ENCODE measurements around the gene TTLL10.

TTLL10 gene

DNA sequence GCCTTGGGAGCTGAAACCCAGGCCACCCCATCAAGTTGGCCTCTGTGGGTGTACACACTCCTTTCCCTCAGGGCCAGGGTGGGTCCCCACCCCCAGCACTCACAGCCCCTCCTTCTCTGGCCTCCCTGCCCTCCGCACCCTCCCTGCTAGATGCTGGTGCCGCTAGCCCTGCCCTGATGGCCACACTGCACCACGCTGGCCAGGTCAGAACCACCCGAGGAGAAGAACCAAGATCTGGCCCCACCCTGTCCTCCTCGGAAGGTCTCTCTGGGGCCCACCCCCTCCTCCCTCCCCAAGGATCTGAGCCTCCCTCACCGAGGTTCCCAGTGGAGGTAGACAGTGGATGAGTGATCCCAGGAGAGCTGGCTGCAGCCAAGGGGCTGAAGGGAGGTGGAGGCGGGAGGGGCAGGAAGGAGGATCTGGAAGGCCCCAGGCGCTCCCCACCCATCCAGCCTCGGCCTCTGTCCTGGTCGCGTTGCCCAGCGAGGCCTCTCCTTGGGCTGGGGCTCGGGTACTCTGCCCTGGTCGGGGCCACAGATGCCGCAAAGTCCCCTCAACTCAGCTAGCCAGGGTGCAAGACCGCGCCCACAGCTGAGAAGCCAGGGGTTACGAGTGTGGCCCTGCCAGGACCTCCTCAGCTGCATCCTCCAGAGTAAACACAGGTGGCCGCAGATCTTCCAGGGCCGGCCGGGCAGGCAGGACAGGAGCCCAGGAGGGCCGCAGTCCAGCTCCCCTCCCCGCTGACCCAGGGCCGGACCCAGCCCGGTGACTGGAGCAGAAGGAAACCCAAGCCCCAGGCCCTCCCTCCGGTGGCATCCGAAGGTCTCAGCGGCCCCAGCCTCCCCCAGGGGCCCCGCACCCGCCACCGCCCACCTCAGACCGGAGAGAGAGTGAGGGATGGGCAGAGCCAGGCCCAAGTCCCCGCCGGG lies 63.5 kb downstream of the TTLL10 start:
- DNase-seq (ENCODE audit: low read depth), result no peak

DNA sequence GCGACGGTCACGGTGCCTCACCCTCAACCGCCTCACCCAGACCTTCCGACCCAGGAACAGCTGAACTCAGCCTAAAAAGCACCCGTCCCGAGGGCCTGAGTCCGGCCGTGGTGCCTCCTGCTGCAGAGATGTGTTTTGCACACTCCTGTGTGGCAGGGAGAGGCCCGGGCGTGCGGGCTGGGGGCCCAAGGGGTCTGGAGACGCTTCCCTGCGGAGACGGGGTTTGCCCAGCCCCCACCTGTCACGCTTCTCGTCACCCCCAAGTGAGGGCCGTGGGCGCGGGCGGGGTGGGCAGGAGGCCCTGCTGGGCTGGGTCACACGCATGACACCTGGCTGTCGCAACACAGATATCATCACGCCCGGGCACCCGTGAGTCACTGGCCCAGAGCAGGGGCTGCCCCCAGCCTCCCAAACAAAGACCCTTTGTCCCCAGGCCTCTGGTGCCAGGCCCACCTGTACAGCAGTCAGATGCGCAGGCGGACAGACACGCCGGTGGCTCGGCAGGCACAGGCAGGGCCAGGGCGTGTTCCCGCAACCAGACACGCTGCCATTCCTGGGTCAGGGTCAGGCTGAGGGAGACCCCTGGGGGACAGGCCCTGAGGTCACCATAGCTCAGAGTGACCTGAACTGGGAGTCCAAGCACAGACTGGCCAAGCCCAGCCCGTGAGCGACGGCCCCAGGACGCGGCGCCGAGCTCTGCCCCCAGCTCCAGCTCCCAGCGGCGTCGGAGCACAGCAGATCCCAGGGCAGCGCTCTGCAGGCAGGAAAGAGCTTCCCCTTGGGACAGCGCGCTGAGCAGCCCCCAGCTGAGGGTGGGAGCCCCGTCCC lies 64.4 kb downstream of the TTLL10 start:
- no peak for DNase-seq (ENCODE audit: low read depth)

DNA sequence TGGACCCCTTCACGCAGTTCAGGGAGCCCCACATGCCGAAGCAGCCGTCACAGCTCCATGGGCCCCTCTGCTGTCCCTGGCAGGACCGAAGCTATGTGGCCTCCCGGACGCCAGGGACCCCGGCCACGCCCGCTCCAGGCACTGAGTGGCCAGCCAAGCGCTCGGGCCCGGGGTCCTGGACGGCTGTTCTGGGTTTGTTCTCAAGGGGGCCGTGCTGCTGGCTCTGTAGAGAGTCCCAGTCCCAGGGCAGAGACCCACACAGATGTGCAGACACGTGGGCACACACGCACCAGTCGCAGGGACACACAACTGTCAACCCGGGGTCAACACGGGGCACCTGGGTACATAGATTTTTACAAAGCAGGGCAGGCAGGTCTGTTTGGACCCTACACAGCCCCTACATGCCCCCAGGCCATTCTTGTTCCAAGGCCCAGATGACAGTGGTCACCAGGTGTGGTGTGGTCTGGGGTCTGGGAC lies 65.1 kb downstream of the TTLL10 start:
- no peak for DNase-seq (ENCODE audit: low read depth)

DNA sequence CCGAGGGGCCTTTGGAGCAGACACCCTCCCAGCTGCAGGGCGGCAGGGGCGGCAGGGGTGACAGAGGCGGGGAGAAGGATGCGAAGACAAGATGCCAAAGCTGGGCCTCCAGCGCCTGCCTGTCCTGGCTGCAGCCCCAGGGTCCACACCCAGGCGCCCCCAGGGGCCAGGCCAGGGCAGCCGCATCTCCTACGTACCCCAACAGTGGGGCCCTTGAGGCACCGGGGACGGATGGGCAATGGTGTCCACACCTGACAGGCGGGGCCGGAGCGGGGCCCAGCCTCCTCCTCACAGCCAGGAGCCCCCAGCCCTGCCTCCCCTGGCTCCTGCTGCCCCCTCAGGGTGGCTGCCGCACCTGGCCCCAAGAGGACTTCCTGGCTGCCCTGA lies 65.5 kb downstream of the TTLL10 start:
- DNase-seq (ENCODE audit: low read depth), result no peak

DNA sequence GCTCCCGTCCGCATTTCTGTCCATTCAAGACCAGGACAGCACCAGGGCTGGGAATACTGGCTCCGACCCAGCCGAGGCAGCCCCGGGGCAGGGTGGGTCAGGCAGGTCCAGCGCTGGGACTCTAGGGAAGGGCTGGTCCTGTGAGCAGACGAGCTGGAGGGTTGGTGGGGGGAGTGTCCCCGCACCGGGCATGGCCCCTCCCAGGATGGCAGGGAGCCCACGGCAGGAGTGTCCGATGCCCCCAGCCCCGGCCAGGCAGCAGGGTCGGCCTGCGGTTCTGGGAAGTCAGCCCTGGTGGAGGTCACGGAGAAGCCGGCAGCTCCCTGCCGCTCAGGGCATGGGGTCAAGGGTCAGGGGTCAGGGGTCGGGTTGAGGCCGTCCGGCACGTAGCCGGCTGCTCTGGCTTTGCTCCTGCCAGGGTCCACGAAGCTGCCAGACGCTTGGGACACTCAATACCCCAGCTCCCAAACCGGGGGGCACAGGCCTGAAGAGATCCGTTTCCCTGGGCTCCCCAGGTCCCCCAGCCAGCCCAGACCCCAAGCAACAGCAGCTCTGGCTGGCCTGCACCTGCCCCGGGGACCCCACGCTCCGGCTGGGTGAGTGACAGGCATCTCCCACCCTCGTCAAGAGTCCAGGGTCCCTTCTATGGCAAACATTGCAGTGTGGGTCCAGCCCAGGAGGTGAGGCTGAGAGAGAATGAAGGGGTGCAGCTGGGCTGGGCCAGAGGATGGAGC lies 66.1 kb downstream of the TTLL10 start:
- DNase-seq (ENCODE audit: low read depth), result no peak

DNA sequence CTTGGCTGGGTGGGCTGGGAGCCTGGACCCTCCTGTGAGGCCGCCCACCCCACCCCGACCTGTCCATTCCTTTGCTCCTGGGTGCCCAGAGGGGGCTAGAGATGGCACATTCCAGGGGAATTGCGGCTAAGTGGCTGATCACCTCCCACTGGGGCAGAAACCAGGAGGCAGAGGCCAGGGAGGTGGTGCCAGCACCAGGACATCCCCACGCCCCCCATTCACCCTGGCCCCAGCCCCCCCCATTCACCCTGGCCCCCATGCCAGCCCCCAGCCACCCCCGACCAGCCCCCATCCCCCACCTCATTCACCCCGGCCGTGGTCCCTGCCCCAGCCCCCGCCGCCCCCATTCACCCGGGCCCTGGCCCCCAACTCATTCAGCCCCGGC lies 66.7 kb downstream of the TTLL10 start:
- DNase-seq (ENCODE audit: low read depth), result no peak

DNA sequence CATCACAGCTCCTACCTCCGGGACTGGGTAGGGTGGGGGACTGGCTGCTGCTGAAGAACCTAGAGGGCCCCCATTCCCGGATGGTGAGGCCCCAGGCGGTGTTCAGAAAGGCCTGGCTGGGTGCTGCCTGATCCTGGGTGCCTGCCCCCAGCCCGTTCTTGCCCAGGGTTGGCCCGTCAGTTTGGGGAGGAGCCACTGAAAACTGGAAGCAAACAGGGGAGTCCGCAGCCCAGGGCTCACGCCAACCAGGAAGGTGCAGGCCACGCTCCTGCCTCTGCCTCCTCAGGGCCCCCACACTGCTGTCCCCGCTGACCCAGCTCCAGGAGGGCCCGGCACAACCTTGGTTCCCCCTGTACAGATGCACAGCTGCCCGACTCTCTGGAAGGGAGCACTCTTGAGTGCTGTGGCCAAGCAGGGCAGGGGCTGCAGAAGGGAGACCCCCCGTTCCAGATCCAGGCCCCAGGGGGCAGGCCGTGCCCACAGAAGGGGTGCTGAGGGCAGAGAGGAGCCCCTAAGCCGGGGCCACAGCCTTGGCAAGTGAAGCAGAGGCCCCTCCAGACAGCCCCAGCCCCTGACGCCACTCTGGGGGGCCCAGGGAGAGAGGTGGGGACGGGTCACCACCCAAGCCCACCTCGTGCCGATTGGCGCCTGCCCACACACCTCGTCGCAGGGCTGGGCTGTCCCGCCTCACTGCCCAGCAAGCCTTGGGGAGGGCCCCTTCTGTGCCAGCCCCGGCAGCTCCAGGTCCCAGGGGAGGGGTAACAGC lies 67.3 kb downstream of the TTLL10 start:
- DNase-seq (ENCODE audit: low read depth), result no peak

DNA sequence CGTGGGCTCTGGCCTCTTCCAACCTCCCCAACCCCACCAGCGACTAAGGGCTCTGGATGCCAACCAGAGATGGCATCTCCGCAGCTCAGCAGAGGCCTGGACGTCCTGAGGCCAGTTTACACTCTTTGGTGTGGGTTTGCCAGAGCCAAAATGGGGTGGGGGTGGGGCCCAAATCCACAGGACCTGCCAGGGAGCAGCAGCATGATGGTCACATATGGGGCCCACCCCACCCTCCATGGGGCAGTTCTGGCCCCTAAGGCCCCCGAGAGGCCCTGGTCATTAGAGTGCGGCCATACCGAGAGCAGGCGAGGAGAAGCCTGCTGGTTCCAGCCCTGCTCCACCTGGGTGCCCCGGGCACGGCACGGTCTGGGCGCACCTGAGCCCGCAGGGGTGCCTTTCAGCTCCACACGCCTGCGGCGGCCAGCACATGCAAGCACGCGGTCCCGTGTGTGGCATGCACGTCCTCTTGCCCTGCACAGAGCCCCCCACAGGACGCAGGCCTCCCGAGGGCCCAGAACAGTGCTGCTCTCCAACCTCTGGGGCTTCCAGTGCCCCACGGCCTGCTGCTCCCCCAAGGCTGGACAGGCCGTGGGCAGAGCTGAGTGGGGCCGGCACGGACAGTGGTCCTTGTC lies 68.0 kb downstream of the TTLL10 start:
- no peak for DNase-seq (ENCODE audit: low read depth)

DNA sequence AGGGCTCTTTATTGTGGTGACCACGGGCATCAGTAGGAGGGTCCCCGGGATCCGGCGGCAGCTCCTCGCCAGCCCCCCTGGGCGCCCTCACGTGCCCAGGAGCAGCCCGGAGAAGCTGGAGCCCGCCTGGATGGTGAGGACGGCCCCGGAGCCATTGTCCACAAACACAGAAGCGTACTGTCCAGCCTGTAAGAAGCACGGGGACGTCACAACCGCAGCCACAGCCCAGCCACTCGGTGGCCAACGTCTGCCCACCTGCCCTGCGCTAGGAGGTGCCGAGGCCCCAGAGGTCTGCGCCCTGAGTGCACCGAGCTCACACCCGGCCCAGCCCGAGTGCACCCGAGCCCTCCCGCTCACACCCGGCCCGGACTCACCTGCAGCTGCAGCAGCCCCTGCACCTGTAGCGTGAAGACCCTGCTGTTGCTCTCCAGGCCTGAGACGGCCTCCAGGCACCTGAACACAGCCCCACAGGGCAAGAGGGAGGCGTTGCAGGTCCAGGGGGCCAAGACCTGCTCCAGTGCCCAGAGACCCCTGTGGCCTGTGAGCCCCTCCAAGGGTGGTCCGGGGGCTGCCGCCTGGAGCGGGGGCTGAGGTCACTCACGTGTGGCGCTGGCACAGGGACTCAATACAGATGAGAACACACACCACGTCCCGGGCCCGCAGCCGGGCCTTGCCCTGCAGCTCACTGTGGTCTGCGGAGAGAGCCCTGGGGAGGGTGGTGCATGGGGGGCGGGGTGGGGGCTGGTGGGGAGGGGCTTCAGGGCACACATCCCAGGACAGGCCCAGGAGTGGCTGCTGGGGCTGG lies 69.0 kb downstream of the TTLL10 start:
- DNase-seq (ENCODE audit: low read depth), result no peak

DNA sequence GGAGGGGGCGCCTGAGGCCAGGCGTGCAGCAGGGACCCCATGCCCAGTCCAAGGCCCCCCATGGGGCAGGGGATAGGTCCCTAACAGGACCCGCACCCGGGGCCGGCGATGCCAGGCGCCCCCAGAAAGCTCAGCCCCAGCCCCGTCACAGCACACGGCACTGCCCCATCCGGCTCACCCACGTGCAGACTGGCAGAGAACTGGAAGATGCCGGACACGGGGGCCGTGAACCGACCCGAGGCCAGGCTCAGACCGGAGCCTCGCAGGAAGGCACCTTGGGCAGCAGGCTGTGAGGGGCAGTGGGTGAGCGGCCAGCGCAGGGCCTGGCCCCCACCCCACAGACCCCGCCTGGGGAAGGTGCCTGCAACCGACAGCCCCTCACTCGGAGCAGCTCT lies 69.6 kb downstream of the TTLL10 start:
- DNase-seq (ENCODE audit: low read depth), result no peak

DNA sequence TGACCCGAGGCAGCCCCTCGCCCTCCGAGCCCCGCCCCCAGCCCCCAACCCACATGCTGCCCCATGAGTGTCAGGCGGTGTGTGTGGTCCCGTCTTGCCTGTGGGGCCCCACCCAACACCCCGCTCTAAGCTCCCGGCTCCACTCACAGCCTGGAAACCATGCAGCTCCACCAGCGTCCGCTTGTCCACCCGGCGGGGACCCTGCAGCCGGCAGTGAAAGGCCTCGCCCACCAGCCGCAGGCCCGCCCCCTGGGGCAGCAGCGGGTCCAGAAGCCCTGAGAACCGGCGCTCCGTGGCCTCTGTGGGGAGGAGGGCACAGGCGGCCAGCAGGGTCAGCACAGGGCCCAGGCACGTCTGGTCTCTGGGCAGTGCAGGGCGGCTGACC lies 70.1 kb downstream of the TTLL10 start:
- no peak for DNase-seq (ENCODE audit: low read depth)

DNA sequence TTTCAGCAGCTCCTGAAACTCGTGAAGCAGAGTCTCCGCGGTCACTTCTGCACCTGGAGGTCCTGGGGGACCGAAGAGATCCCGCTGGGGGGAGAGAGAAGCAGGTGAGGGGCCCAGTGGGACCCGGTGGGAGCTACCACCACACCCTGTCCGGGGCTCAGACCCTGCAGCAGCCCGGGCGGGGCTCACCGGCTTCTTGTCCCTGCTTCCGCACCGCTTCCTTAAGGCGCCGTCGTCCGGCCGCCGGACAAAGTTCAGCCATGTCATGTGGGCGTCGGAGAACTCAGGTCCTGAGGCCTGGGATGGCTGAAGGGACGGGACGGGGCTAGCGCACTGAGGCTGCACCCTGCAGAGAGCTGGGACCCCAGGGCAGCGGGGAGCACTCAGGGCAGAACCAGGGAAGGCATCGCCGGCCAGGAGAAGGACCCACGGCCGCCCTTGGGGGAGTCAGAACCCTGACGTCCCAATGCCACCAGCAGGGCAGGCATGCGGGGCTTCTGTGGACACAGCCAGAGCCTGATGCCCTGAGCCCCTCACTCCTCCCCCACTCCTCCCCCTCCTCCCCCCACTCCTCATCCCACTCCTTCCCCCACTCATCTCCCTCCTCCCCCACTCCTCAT lies 70.6 kb downstream of the TTLL10 start:
- DNase-seq (ENCODE audit: low read depth), result no peak

DNA sequence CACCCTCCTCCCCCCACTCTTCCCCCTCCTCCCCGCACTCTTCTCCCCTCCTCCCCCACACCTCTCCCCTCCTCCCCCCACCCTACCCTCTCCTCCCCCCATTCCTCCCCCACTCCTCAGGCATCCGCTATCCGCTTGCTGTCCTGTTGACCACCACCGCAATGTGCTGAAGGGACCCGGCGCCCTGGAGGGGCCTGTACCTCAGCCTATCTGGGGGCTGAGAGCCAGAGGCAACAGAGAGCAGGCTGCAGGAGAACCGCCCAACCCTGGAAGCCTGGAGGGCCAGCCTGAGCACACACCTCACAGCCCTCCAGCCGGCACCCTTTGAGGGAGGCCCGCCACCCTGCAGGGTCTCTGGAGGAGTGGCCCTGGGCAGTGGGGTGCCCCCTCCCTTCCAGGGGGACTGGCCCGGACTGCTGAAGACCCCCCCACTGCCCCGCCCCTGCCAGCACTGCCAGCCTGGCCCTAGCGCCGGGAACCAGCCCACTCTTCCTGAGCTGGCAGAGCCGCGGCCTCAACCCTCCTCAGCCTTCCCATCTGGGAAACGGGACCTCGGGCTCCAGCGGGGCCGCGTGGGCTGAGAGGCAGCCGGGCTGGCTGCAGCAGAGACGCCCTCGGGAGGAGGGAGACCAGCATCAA lies 71.6 kb downstream of the TTLL10 start:
- DNase-seq (ENCODE audit: low read depth), result no peak

DNA sequence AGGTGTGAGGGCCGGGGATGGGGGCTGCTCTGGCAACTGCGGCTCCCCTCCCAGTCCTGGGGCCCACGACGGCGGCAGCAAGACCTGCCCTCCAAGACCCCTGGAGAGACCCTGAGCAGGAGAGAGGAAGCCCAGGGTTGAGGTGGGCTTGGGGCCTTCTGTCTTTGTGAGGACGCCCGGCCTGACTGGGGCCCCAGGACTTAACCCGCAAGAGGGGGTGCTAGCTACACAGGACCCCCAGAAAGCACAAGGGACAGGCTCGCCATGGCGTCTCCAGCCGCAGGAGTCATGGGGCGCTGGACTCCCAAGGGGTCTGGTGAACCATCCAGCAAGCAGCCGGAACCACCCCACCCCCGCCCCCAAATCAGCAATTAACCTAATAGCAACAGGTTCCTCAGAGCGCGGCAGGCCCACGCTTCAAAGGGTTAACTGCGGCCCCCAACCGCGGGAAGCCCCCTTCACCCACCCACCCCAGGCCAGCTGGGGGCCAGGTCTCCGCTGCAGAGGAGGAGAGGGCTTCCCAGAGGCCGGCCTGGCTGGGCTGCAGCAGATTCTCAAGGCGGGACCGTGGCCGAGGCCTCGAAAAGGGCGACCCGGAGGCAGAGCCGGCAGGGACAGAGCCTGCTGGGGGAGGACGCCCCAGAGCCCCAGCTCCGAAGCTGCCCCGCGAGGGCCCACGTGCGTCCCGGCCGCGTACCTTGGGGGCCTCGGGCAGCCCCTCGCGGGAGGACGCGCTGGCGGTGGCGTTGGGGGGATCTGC lies 72.3 kb downstream of the TTLL10 start:
- DNase-seq (ENCODE audit: low read depth), result no peak

DNA sequence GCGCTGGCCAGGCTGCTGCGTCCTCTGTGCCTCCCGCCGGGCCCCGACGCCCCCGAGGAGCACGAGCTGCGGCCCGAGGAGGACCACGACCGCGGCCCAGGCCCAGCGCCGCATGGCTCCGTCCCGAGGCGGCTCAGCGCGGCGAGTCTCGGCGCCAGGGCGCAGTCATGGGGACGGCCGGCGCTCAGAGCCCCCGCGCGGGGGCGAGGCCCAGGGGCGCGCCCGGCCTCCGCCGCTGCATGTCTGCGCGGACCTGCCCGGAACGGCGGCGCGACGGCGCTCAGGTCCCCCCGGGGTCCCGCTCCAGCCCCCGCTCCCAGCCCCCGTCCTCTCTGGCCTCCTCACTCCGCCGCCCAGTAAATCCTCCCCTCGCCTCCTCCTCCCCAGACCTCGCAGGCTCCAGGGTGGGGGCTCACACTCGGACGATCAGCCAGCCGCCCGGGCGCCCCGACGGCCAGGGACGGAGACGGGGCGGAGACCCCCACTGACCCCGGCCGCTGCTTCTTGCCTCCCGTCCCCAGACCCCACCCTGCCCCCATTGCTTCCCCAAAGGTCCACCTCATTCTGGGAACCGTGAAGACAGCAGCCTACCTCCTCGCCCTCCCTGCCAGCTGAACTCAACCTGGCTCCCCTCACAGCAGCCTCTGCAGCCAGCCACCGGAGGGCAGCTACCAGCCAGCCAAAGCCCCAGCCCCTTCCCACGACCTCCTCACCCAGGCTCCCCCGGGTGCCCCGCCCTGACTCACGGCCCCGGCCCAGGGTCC lies 73.1 kb downstream of the TTLL10 start, which contains the start of gene C1QTNF12:
TSS of gene C1QTNF12 (minus strand) at position 146 of the 764 bp plus-strand sequence. CDS start at position 114, 32 bp downstream.
- DNase-seq (ENCODE audit: low read depth), result no peak

DNA sequence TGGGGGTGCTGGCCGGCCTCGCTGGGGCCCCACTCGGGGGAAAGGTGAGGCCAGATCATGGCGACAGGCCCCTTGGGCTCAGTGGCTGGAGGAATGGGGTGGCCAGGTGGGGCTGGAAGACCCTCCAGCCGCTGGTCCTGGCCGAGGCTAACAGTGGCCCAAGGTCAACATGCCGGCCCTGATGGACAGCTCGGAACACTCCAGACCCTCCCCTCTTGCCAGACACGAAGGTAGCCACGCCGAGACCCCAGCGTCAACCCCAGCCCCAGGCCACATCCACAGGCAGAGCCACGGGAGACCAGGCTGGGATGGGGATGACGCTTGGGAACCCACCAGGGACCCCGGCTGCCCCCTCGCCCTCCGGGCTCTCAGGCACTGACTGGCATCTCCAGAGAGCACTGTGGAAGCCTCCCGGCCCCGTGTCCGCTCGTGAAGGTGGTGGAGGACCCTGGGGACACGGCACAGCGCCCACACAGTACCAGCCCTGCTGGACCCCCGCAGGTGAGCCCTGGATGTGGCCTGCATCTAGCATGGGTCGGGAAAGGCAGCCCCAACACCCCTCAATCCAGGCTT lies 73.7 kb downstream of the TTLL10 start:
- DNase-seq (ENCODE audit: low read depth), result no peak
